HepG2 (cell line): ENCODE results near the gene TMBIM4. TPM values are rescaled to one million over a fixed set of nuclear protein-coding genes. Genes with fewer than 3 reads are reported as not detected.

Source experiments
- CEBPB ChIP-seq: IDR thresholded peaks from 2 replicates; pipeline ENCODE4 v1.6.1; 2011; ENCODE audit warnings: low read depth, low read length, improper control_type of control experiment, borderline replicate concordance
- CHD2 ChIP-seq: IDR thresholded peaks from 2 replicates; pipeline ENCODE4 v1.6.1; 2011; ENCODE audit warnings: low read depth, low read length, improper control_type of control experiment
- DNMT1 ChIP-seq: sonication (generic); formaldehyde crosslinking; IDR thresholded peaks from 2 replicates; pipeline ENCODE4 v1.5.1; 2020; ENCODE audit warnings: mild to moderate bottlenecking, missing genetic modification reagents
- GABPB1 ChIP-seq: IDR thresholded peaks from 2 replicates; pipeline ENCODE4 v1.6.1; 2016; ENCODE audit warnings: mild to moderate bottlenecking, missing genetic modification reagents, moderate library complexity, missing compliant biosample characterization
- JUN ChIP-seq: sonication (generic); formaldehyde crosslinking; IDR thresholded peaks from 2 replicates; pipeline ENCODE4 v1.4.0; 2020; ENCODE audit warnings: mild to moderate bottlenecking, missing genetic modification reagents
- KDM6A ChIP-seq: IDR thresholded peaks from 2 replicates; pipeline ENCODE4 v1.6.1; 2016; ENCODE audit warnings: low read depth
- MAFG ChIP-seq: sonication (generic); formaldehyde crosslinking; IDR thresholded peaks from 2 replicates; pipeline ENCODE4 v1.5.1; 2020; ENCODE audit warnings: mild to moderate bottlenecking, missing genetic modification reagents
- MEIS1 ChIP-seq: sonication (generic); formaldehyde crosslinking; IDR thresholded peaks from 2 replicates; pipeline ENCODE4 v1.9.0; 2021; ENCODE audit warnings: mild to moderate bottlenecking, missing genetic modification reagents, moderate library complexity, borderline replicate concordance
- MTF1 ChIP-seq: sonication (generic); formaldehyde crosslinking; IDR thresholded peaks from 2 replicates; pipeline ENCODE4 v1.5.0; 2020; ENCODE audit warnings: missing genetic modification reagents
- MYNN ChIP-seq: sonication (generic); formaldehyde crosslinking; IDR thresholded peaks from 2 replicates; pipeline ENCODE4 v1.4.0; 2020; ENCODE audit warnings: mild to moderate bottlenecking, low read depth, missing genetic modification reagents
- NAIF1 ChIP-seq: sonication (generic); formaldehyde crosslinking; IDR thresholded peaks from 2 replicates; pipeline ENCODE4 v1.5.0; 2020; ENCODE audit warnings: mild to moderate bottlenecking, missing genetic modification reagents, borderline replicate concordance
- NFRKB ChIP-seq: fragments of 450-650 bp; IDR thresholded peaks from 2 replicates; pipeline ENCODE4 v1.6.1; 2017
- SATB2 ChIP-seq: sonication (generic); formaldehyde crosslinking; IDR thresholded peaks from 2 replicates; pipeline ENCODE4 v1.5.0; 2020; ENCODE audit warnings: missing genetic modification reagents
- SIX4 ChIP-seq: sonication (generic); formaldehyde crosslinking; IDR thresholded peaks from 2 replicates; pipeline ENCODE4 v1.4.0; 2020; ENCODE audit warnings: missing genetic modification reagents
- SPEN ChIP-seq: sonication (generic); formaldehyde crosslinking; IDR thresholded peaks from 2 replicates; pipeline ENCODE4 v1.5.1; 2020; ENCODE audit warnings: low read depth, mild to moderate bottlenecking, missing genetic modification reagents
- TFE3 ChIP-seq: IDR thresholded peaks from 2 replicates; pipeline ENCODE4 v1.6.1; 2016
- YEATS4 ChIP-seq: sonication (generic); formaldehyde crosslinking; IDR thresholded peaks from 2 replicates; pipeline ENCODE4 v1.4.0; 2020; ENCODE audit warnings: missing genetic modification reagents, borderline replicate concordance
- ZBTB7A ChIP-seq: sonication (generic); formaldehyde crosslinking; IDR thresholded peaks from 2 replicates; pipeline ENCODE4 v1.8.0; 2022; ENCODE audit warnings: mild to moderate bottlenecking, missing genetic modification reagents
- ZFAT ChIP-seq: sonication (generic); formaldehyde crosslinking; conservative IDR thresholded peaks from 2 replicates; pipeline ENCODE4 v1.8.1; 2023; ENCODE audit warnings: missing genetic modification reagents, inconsistent platforms
- ZKSCAN8 ChIP-seq: IDR thresholded peaks from 2 replicates; pipeline ENCODE4 v1.6.1; 2016; ENCODE audit warnings: borderline replicate concordance, missing genetic modification reagents, missing compliant biosample characterization
- ZNF33B ChIP-seq: sonication (generic); formaldehyde crosslinking; IDR thresholded peaks from 2 replicates; pipeline ENCODE4 v1.5.1; 2020; ENCODE audit warnings: mild to moderate bottlenecking, missing genetic modification reagents
- ZNF343 ChIP-seq: sonication (generic); formaldehyde crosslinking; IDR thresholded peaks from 2 replicates; pipeline ENCODE4 v1.4.0; 2020; ENCODE audit warnings: mild to moderate bottlenecking, missing genetic modification reagents
- ZNF775 ChIP-seq: sonication (generic); formaldehyde crosslinking; IDR thresholded peaks from 2 replicates; pipeline ENCODE4 v1.4.0; 2020; ENCODE audit warnings: missing genetic modification reagents, mild to moderate bottlenecking, moderate library complexity, borderline replicate concordance
- polyA plus RNA-seq, 8 experiments: library from polyadenylated mRNA; depleted of rRNA in 3 of 8; stranded (reverse) in 7 of 8; unstranded in 1 of 8; fragments of >200 nt; fragmentation: Illumina TruSeq in 4 of 8; extraction: Trizol in 4 of 8; gene quantifications; 2 replicates each; pipeline versions ENCODE4 v1.2.1 to v1.2.3, GENCODE V29; 2011 to 2016; ENCODE audit warnings: low read depth in 4 of 8, missing spikeins in 1 of 8, mixed read lengths in 1 of 8; ENCODE audit not compliant: insufficient read depth in 1 of 8
- total RNA-seq, 5 experiments: library from RNA; depleted of rRNA; stranded (reverse); fragments of >200 nt; fragmentation: Illumina TruSeq; extraction: Trizol; gene quantifications; 2 replicates each; pipeline ENCODE4 v1.2.3, GENCODE V29; 2016; ENCODE audit warnings: low read depth in 1 of 5
- TF ChIP-seq, protein P1 (sequence below): IDR thresholded peaks from 2 replicates; pipeline ENCODE4 v1.6.1; 2018; ENCODE audit warnings: missing genetic modification reagents
- TF ChIP-seq, protein P2 (sequence below): sonication (generic); formaldehyde crosslinking; IDR thresholded peaks from 2 replicates; pipeline ENCODE4 v1.4.0; 2020; ENCODE audit warnings: missing genetic modification reagents
- TF ChIP-seq, protein P3 (sequence below): sonication (generic); formaldehyde crosslinking; IDR thresholded peaks from 2 replicates; pipeline ENCODE4 v1.5.0; 2020; ENCODE audit warnings: missing genetic modification reagents

Gene TMBIM4
- total and polyA plus RNA-seq, 2 of the 13 experiments (the other 11 are each of a cell fraction or from before 2014, with no cell fraction given): 60.5 to 67.7 TPM

- no peak for TF ChIP-seq MTF1
- no peak for TF ChIP-seq YEATS4 (CRISPR knock-in tag)
- no peak for TF ChIP-seq KDM6A (CRISPR knock-in tag)
- no peak for TF ChIP-seq ZNF343 (CRISPR knock-in tag)
- no peak for TF ChIP-seq MAFG (CRISPR knock-in tag)
- no peak for TF ChIP-seq ZKSCAN8
- TF ChIP-seq JUN (CRISPR knock-in tag): no peak
- TF ChIP-seq CEBPB: peak; percentile 41; the same call in 1 of the 2 replicates
- TF ChIP-seq GABPB1 (CRISPR knock-in tag): peak; percentile 25; the same call in 1 of the 2 replicates
- no peak for TF ChIP-seq ZNF775 (CRISPR knock-in tag)
- TF ChIP-seq, protein P1, sequence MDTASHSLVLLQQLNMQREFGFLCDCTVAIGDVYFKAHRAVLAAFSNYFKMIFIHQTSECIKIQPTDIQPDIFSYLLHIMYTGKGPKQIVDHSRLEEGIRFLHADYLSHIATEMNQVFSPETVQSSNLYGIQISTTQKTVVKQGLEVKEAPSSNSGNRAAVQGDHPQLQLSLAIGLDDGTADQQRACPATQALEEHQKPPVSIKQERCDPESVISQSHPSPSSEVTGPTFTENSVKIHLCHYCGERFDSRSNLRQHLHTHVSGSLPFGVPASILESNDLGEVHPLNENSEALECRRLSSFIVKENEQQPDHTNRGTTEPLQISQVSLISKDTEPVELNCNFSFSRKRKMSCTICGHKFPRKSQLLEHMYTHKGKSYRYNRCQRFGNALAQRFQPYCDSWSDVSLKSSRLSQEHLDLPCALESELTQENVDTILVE: no peak
- TF ChIP-seq MYNN (CRISPR knock-in tag): no peak
- TF ChIP-seq ZFAT (CRISPR knock-in tag): no peak
- TF ChIP-seq, protein P2, sequence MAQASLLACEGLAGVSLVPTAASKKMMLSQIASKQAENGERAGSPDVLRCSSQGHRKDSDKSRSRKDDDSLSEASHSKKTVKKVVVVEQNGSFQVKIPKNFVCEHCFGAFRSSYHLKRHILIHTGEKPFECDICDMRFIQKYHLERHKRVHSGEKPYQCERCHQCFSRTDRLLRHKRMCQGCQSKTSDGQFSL (CRISPR knock-in tag): no peak
- no peak for TF ChIP-seq ZNF33B (CRISPR knock-in tag)
- TF ChIP-seq, protein P3, sequence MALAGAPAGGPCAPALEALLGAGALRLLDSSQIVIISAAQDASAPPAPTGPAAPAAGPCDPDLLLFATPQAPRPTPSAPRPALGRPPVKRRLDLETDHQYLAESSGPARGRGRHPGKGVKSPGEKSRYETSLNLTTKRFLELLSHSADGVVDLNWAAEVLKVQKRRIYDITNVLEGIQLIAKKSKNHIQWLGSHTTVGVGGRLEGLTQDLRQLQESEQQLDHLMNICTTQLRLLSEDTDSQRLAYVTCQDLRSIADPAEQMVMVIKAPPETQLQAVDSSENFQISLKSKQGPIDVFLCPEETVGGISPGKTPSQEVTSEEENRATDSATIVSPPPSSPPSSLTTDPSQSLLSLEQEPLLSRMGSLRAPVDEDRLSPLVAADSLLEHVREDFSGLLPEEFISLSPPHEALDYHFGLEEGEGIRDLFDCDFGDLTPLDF (CRISPR knock-in tag): no peak
- TF ChIP-seq SATB2: no peak
- no peak for TF ChIP-seq SIX4
- TF ChIP-seq TFE3: no peak
- no peak for TF ChIP-seq NFRKB
- TF ChIP-seq MEIS1 (CRISPR knock-in tag): no peak
- TF ChIP-seq DNMT1 (CRISPR knock-in tag): no peak
- no peak for TF ChIP-seq SPEN (CRISPR knock-in tag)
- TF ChIP-seq NAIF1: no peak
- no peak for TF ChIP-seq CHD2
- no peak for TF ChIP-seq ZBTB7A (CRISPR knock-in tag)
These were observed 24.7 kb downstream of the TMBIM4 start (continued) for GRCh38 chr12:66144791-66145754.
